GM11168 (cell line): ENCODE results near the gene ADAMTS1.

Experiments used
- in situ Hi-C: fragments of 300-500 bp; cut with MboI; formaldehyde crosslinking; loops from one replicate; pipeline ENCODE4 v1.12.0; 2022; ENCODE audit warnings: low sequenced_read_pairs; ENCODE audit not compliant: unreplicated experiment

Gene ADAMTS1

DNA sequence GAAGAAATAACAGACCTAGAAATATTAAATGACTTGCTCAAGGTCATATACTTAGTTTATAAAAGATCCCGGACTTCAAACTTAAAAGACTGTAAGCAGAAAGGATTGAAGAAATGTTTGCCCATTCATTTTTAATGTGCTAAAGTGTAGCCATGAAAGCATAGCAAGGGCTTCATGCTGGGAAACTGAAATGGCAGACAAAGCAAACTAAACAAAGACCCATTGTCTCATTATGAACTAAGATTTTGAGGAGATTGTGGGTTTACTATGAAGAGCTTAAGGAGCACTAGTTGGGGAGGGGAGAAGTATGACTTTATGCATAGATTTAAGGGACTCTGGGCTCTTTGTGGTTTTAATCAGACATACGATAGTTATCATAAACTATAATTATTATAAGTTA is 26.3 kb downstream of the ADAMTS1 start:
- in situ Hi-C loops: no loop called here

DNA sequence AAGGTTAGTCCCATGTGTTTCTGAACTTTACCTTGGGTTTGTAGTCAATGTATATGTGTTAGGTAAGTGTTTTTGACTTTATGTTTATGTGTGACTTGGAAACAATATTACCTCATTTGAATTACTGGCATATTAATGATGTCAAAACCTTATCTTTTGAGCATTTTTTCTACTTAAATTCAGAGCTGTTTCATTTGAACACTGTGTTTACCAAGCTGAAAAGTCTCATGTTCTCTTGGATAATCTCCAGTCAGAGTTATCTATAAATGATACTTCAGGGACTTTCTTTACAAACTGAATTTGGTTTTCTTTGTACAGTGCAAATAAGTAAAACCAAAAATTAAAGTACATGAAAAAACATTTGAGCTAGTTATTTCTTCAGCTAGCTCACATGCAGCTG is 30.0 kb downstream of the ADAMTS1 start:
- in situ Hi-C loops: no loop called here

GRCh38 chr21:26814386-26814785 is 30.8 kb downstream of the ADAMTS1 start:
- in situ Hi-C loops: no loop called here

GRCh38 chr21:26813426-26813998 is 31.7 kb downstream of the ADAMTS1 start:
- in situ Hi-C loops: no loop called here

DNA sequence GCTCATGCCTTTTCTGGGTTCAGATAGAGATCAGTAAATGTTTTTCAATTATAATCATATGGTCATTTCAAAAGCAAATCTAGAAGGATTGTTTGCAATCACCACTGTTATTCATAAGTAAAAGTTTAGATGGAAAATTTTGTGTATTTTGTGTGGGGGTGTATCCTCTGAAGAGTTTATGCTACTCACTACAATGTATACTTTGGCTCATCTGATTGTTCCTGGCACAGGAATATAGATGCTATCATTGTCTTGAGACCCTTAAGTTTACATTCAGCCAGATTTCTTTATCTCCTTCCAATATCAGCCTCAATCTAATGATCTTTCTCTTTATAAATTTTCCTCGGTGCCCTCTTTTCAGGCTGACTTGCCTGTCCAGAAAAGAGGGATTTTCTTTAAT is 33.0 kb downstream of the ADAMTS1 start:
- in situ Hi-C loops: no loop called here

GRCh38 chr21:26811482-26811881 is 33.7 kb downstream of the ADAMTS1 start:
- in situ Hi-C loops: no loop called here

- in situ Hi-C loops: no loop called here
Observed at GRCh38 chr21:26810676-26811415, 34.4 kb downstream of the ADAMTS1 start.

- in situ Hi-C loops: no loop called here
Observed at GRCh38 chr21:26810266-26810665, 34.9 kb downstream of the ADAMTS1 start.

DNA sequence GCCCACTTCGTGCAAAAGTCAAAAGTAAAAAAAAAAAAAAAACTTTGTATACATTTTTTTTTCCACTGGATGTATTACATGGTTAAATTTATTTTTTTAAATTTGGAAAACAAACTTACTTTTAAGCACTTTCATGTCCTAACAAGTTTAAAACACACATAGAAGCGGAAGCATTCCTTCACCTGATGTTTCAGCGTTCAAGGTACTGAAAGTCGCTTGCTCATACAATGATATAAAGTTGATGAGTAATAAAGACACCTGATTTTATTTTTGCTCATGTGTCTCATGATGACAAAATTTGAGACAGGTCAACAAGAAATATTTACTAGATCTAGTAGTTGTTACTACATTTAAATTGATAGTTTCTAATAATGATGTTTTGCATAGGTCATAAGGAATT is 35.5 kb downstream of the ADAMTS1 start:
- in situ Hi-C loops: no loop called here

GRCh38 chr21:26806801-26807295 is 38.4 kb downstream of the ADAMTS1 start:
- in situ Hi-C loops: no loop called here

- in situ Hi-C loops: no loop called here
Observed at GRCh38 chr21:26804895-26805609, 40.2 kb downstream of the ADAMTS1 start.

GRCh38 chr21:26801498-26801897 is 43.7 kb downstream of the ADAMTS1 start:
- in situ Hi-C loops: no loop called here

DNA sequence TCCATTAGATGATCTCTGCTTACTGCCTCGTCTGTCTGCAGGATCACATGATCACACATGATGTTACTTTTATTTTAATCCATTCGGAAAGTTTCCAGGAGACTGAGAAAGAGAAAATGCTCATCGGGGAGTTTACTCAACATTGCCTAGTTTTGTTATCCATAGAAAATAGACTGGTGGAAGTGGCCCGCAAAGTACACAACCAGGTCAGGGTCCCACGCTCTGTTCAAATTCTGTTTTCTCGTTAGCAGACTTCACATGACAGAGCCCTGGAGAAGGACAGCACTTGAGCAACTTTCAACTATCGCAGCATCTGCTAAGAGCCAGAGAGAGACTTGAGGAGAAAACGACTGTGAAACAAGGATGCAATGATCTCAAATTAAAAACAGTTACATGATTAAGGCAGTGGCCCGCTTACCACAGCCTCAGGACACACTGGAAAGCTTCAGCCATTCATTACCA is 44.2 kb downstream of the ADAMTS1 start:
- in situ Hi-C loops: no loop called here

DNA sequence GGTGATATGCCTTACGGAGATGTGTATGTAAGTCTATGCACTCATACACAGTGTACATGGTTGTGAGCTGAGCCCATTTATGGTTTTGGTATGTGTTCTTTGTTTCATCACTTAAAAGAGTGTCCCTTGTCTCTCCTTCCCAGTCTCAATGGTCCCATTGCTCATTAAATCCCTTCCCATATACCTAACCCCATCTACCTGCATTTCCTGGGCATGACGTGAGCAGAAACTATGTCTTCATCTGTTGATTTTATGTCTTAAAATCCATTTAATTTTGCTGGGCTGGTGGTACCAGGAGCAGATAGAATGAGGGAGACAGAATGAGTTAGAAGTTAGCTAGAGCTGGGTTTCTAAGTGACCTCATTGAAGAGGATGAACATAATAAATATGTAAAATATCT is 44.8 kb downstream of the ADAMTS1 start:
- in situ Hi-C loops: no loop called here

DNA sequence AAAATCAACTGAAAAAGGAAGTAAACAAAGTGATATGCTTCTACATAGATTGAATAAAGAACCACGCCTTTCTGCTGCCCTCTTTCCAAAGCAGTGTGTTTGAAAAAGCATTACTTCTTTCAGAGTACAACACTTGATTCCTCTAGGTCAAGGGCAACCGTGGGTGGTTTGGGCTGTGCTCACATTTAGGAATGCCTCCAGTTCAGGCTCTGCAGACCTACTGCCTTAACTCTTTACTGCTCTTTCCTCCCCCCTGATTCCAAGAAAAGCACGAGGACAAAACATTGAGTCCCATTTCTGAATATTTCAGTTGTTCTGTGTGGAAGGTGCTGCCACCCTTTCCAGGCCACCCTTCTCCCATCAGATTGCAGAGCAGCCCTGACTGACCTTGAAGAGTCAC is 45.2 kb downstream of the ADAMTS1 start:
- in situ Hi-C loops: no loop called here

GRCh38 chr21:26798856-26799751 is 46.1 kb downstream of the ADAMTS1 start:
- in situ Hi-C loops: no loop called here

GRCh38 chr21:26797878-26798456 is 47.2 kb downstream of the ADAMTS1 start:
- in situ Hi-C loops: no loop called here

- in situ Hi-C loops: no loop called here
Observed at GRCh38 chr21:26795866-26796329, 49.3 kb downstream of the ADAMTS1 start.

GRCh38 chr21:26795412-26795805 is 49.8 kb downstream of the ADAMTS1 start:
- in situ Hi-C loops: no loop called here
